GM21786 (cell line): ENCODE results near the gene CALML6.
"Not testable (repeated sequence)": the region's sequence is repeated elsewhere in the genome, so short reads cannot be mapped to it uniquely, and the experiment has no call there.

ENCODE experiments used
- ATAC-seq: cut with Tn5 transposase; IDR thresholded peaks from one replicate; pipeline ENCODE4 v1.9.1; 2021; ENCODE audit not compliant: unreplicated experiment

CALML6 gene

GRCh38 chr1:1924849-1925248, 9.8 kb downstream of the CALML6 start:
- no peak for ATAC-seq

GRCh38 chr1:1925437-1926345, 10.6 kb downstream of the CALML6 start:
- ATAC-seq: no peak

- ATAC-seq: no peak
Measured at GRCh38 chr1:1926346-1926811, 11.3 kb downstream of the CALML6 start.

DNA sequence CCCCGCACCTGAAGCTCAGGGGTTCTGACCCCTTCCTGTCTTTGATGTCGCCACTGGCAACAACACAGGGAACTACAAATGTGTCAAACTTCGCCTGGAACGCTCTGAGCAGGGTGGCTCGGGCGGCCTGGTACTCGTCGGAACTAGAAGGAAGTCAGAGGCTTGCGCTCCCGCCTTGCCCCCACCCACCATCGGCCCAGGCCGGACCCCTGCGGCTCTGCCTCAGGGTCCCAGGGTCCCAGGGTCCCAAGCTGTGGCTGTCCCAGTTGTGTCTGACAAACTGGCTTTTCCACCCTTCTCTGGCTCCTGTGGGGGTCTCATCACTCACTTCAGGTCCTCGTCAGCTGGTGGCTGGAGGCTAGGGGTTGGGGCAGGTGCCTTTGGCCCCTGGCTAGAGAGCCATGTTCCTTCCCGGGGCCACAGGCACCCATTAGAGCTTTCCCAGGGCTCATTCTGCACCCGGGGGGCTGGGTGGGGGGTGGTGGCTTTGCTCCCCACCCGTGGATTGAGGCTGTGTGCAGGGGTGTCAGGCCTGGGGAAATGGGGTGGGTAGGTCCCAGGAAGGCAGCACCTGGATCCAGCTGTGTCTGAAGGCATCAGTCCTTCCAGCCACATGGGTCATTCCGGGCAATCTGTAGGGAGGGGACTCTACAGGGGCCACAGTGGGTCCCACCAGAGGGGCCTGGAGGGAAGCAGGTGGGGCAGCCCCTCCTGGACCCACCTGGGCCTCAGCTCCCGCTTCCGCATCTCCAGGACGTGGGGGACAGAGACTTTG, 12.0 kb downstream of the CALML6 start:
- no peak for ATAC-seq

- ATAC-seq: no peak
Measured at GRCh38 chr1:1927751-1928150, 12.7 kb downstream of the CALML6 start.

DNA sequence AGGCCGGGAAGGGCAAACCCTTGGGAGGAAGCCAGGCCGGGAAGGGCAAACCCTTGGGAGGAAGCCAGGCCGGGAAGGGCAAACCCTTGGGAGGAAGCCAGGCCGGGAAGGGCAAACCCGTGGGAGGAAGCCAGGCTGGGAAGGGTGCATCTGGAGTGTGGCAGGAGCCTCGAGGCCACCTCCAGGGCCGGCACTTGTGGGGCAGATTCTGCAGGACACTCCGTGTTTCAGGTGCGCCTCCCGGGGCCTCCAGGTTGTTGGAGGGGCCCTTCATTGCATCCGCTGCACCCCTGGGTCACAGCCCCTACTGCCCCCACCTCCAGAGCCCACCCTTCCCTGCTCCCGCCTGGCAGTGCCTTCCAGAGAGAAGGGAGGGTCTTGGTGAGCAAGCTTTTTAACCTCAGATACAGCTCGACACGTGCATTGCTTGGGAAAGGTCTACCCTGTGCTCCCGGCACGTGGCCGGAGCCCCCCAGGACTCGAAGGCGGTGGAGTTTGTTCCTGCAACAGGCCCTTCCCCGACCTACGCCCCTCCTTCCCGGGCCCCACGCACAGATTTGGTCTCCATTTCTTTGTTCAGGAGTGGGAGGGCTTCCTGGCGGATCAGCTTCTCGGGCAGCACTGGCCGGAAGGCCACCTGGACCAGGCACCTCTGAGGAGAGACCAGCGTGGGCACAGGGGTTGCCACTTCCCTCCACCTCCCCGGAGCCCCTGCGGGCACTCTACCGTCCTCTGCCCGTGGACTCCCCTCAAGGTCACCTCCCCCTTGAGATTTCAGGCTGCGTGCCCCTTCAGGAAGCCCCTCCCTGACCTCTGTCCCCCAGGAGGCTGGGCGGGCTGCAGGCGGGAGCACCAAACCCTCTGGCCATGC, 13.4 kb downstream of the CALML6 start:
- no peak for ATAC-seq

- ATAC-seq: no peak
Measured at GRCh38 chr1:1929102-1929638, 14.1 kb downstream of the CALML6 start.

DNA sequence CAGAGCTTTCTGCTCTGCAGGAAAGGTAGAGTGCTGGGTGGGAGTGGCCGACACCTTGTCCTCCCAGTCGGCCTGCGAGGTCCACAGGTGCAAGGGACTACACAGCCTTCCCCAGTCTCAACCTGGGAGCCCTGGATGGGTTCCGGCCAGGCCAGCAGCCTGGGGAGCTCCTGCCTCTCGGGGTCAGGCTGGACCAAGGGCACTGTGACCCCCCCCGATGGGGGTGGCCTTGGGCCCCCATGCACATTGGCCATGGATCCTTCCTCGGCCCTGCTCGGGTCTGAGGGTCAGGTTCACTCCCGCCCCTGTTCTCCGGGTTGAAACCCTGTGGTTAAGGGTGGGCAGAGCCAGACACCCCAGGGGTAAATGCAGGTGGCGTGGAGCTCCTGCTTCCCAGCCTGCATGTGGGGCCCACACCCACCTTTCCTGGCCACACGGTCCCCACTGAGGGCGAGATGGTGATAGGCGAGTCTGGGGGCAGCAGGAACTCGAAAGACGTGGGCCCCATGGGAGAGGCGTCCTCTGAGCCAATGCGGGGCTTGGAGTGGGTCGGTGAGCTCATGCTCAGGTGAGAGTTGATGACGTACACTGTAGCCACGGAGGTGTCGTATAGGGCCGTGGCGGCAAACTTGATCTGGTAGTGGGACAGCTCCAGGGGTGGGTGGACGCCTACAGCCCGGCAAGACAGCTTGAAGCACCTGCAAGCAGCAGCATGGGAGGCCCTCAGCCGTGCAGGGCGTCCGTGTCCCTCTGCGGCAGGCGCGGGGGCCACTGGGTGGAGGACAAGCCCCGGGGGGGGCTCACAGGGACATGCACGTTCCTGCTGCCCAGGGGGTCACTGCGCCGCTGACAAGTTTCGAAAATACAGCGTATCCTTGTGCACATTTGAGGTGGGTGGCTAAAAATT, 14.8 kb downstream of the CALML6 start:
- ATAC-seq: no peak

DNA sequence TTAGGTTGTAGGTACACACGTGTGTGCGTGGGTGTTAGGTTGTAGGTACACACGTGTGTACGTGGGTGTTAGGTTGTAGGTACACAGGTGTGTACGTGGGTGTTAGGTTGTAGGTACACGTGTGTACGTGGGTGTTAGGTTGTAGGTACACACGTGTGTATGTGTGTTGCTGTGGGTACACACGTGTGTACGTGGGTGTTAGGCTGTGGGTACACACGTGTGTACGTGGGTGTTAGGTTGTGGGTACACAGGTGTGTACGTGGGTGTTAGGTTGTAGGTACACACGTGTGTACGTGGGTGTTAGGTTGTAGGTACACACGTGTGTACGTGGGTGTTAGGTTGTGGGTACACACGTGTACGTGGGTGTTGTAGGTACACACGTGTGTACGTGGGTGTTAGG, 19.8 kb downstream of the CALML6 start:
- not testable (repeated sequence) for ATAC-seq

DNA sequence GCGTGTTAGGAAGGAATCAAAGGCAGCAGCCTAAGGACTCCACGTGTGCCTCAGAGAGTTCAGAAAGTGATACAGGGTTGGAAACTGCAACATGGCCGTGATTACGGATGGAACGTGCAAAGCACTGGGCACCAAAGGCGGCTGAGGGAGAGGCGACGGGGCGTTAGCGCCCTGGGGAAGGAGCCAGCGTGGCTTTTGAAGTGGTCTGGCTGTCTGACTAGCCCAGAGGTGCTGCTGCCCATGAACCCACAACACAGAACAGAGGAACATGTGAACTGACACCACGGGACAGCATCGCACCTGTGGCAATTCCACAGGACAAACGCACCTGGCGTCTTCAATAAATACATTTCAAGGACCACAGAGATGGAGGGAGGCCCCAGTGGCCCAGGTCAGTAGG, 22.0 kb downstream of the CALML6 start:
- no peak for ATAC-seq

- no peak for ATAC-seq
Measured at GRCh38 chr1:1937549-1938275, 22.7 kb downstream of the CALML6 start.

DNA sequence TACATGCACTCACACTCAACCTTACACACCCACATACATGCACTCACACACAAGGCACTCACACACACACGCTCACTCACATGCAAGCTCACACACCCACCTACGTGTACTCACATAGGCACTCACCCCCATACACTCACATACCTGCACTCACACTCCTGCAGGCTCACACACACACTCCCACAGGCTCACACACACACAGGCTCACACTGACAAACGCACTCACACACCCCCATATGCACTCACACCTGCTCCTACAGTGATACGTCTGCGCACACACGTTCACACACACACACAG, 23.2 kb downstream of the CALML6 start:
- ATAC-seq: no peak

DNA sequence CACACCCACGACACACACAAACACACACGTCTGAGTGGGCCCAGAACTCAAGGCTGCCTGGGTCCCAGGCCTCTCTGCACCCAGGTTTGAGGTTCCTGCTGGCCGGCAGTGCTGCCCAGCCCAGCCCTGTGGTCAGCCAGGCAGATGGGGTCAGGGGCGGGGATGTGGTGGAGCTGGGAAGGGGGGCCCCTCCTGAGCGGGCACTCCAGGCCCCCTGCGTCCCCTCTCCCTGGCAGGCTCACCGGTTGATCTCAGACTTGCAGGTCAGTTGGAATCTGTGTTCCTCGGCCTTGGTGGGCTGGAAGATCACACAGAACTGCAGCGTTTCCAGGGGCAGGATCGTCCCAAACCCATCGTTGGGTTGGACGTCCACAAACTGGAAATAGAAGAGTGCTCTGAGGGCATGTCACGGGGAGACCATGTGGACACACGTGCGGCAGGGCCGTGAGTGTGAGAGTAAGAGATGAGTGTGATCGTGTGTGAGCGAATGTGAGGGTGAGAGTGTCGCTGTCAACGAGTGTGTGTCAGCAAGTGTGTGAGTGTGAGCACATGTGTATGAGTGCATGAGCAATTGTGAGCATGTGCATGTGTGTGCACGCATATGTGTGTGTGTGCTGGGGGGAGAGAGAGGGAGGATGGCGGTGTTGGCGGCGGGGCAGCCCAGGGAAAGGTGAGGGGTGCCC, 23.7 kb downstream of the CALML6 start:
- ATAC-seq: no peak

- no peak for ATAC-seq
Measured at GRCh38 chr1:1939296-1940122, 24.4 kb downstream of the CALML6 start.

GRCh38 chr1:1940123-1940425, 25.0 kb downstream of the CALML6 start:
- no peak for ATAC-seq

- no peak for ATAC-seq
Measured at GRCh38 chr1:1941211-1941841, 26.3 kb downstream of the CALML6 start.

DNA sequence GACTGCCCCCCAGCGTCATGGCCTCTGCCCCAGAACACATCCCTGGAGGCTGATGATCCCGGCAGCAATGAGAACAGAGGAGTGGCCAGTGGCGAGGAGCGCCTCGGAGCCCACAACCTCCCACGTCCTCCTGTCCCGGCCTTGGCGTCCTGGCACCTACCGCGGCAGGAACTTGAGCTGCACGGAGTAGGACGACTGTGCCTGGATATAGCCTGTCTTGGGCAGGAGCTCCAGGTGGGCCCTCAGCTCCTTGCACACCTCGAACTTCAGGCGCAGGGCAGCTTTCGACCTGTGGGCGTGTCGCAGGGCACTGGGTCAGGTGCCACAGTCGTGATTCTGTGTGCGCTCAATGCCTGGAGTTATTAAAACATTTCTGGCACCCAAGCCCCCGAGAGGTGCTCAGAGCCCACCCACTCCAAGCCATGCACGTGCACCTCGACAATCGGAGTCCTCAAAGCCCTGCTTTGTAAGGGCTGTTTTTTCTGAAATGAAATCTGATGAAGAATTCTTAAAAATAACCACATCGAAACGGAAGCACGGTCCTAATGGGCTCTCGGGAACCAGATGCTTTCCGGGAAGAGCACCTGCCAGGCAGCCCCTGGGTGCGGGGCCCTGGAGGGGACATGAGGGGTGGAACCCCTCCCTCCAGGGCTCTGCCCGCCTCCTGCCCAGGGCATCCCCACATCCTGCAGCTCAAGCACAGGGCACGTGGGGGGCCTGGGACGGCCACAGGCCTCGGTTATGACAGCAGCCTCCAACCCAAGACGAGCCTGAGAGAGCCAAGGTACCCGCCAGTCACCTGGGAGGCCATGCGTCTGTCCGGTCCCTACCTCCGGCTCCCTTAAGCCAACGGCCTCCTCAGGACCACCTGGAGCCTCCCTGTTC, 27.1 kb downstream of the CALML6 start:
- no peak for ATAC-seq
